ENCODE results near the gene IPO4.
A peak's percentile ranks its signal among the peaks of the same experiment; 100 is the strongest.
"Not testable (repeated sequence)": the region's sequence is repeated elsewhere in the genome, so short reads cannot be mapped to it uniquely, and the experiment has no call there.

The IPO4 gene

GRCh38 chr14:24215495-24216344, 27.1 kb upstream of the IPO4 start, which contains the start of gene MDP1:
TSS of gene MDP1 (minus strand) at chr14:24216066. CDS start at chr14:24215955, 111 bp downstream.
- peak; percentile 91 for DNase-seq (ENCODE audit: low spot score)

DNA sequence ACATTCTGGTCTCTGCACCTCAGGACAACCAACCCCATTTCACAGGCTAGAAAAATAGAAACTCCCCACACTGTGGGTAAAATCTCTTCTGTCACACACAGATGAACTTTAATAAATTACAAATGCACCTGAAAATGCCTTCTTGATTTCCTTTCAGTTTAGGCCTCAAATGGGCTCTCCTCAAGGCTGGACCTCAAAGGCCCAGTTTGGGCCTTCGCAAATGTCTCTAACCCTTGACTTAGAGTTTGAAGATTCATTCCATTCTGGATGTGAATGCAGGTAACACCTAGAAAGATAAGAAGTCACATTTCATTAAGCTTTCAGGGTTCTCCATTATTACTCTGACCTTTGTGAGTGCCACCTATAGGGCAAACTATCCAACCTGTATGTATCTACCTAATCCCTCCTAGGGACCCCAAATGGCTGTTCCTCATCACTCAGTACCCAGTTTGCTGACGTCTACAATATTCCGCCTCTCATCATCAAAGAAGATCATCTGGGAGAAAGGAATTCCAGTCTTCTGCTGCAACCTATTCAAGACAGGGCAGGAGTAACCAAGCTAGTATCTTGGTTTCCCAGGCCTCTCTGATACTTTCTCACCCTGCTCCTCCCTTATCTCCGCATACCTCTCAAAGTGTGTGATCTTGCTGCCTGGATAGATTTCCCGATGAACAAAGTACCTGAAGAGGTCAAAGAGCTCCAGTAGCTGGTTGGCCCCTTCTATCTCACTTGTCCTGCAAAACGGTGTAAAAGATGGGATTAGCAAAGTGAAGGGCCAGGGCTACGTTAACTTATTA, 25.4 kb upstream of the IPO4 start:
- DNase-seq (ENCODE audit: low spot score) = no peak

DNA sequence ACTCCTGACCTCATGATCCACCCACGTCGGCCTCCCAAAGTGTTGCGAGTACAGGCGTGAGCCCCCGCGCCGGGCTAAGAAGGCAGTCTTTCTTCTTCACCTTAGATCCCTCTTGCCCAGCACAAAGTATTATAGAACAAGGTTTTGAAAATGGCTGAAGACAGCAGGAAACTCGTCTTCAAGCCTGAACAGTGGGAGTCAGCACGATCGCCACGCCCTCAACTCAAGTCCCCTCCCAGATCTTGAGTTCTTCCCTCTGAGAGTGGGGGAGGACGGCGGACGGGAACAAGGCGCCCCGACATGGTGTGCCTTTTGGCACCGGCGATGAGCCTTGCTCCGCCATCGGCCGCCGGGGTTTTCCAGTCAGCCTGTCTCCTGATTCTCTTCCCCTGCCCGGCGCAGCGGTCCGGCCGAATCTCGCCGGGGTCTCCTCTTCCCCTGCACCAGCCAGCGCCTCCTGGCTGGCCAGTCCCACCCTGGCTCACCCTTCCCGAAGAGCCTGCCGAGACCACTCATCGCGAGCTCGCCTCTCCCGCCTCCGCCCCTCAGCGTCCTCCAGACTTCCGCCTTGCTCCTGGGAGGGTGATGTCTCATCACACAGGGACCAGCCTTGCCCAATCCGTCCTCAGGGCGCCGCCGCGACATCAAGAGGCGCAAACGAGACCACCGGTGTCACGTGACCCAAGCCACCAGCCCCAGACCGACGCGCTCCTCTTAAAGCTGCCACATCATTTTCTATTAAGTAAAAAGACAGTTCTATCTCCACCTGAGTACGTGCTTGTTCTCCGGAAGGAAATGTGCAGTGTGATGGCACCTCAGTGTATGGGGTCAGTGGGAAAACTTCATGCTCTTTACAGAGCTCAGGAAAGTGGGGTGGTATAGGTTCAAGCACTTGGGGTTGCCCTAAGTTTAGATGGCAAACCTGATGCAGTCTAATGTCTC, 24.6 kb upstream of the IPO4 start, which contains the start of gene CHMP4A:
Gene CHMP4A (minus strand): TSS at position 565 of the 942 bp plus-strand sequence. CDS start 49 bp downstream, at position 516.
- peak; percentile 97 for DNase-seq (ENCODE audit: low spot score)

GRCh38 chr14:24211311-24211710, 22.7 kb upstream of the IPO4 start:
- no peak for DNase-seq (ENCODE audit: low spot score)

DNA sequence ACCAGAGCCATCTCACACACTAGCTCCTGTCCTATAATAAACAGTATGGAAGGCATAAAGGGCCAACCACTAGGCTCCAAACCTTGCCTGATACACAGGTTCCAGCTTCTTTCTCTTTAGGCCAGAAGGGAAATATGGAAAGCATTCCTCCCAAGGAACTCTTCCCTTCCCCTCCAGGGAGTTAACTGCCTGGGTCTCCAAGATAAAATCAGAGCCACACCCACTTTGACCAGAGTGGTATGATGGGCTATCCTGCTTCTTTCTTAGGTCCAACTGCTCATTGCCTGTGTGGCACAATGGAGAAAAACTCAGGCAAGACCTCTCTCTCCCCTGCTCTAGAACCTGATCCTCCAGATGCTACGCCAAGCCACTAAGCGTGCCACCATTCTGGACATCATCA, 19.0 kb upstream of the IPO4 start:
- no peak for DNase-seq (ENCODE audit: low spot score)

- DNase-seq (ENCODE audit: low spot score) = no peak
Observed at GRCh38 chr14:24207104-24207551, 18.5 kb upstream of the IPO4 start.

DNA sequence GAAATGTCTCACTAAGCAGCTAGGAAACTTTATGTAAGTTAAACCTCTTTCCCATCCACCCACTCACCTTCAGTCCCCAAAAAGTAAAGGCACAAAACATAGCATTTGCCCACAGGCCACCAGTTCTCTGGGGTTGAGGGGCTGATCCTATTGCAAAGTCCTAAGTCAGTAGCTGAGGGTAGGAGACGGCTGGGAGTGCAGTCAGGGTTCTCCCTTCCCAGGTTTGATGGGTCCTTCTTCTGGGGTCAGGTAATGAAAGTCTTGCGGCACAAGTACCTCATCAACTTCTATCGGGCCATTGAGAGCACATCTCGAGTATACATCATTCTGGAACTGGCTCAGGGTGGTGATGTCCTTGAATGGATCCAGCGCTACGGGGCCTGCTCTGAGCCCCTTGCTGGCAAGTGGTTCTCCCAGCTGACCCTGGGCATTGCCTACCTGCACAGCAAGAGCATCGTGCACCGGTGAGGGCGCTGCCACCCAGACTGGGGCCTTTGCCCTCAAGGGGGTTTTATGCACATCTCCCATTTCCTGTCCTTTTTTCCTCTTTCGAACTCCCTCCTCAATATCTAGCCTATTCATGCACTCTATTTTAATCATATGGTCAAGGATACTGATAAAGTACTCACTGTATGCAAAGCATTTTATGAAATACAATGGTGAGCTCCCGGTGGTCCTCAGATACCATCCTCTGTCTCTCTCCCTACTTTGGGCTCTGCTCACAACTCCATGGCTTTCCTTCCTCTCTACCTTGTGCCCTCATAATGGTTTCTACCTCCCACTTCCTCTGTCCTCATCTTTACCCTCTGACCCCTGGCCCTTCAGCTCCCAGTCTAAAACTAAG, 17.9 kb upstream of the IPO4 start:
- no peak for DNase-seq (ENCODE audit: low spot score)

DNA sequence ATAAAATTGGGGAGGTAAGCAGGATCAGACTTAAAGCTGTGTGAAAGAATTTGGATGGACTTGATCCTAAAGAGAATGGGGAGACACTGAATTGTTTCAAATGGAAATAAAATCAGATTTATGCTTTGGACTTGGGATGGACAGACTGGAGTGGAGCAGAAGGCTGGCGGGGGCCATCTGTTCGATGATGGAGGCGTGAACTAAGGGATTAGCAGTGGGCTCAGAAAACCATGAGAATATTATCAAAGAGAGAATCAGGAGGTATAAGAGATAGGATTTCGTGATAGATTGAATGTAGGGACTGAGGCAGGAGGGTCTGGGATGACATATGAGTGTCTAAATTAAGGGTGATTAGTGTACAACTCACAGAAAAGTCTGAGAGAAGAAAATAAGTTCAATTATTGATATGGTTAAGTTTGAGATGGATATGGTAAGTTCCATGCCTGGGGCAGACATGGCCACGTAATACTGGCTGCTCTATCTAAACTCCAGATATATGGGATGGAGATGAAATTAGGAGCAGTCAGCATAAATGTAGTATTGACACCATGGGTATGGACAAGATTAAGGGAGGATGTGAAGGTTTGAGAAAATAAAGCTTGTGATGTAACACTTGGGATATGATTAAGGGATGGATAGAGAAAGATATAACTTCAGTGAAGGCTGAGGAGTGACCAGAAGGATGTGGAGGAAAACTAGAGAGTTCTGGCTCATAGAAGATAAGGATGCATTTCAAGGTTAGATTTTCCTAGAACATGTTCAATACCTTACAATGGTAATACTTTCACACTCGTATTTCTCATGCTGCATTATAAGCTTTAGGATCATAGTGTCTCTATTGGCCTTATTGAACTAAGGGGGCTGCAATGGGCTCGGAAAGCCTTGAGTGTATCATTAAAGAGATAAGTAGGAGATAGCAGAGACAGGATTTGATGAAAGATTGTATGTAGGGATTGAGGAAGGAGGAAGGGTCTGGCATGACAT, 15.8 kb upstream of the IPO4 start:
- DNase-seq (ENCODE audit: low spot score) = no peak

DNA sequence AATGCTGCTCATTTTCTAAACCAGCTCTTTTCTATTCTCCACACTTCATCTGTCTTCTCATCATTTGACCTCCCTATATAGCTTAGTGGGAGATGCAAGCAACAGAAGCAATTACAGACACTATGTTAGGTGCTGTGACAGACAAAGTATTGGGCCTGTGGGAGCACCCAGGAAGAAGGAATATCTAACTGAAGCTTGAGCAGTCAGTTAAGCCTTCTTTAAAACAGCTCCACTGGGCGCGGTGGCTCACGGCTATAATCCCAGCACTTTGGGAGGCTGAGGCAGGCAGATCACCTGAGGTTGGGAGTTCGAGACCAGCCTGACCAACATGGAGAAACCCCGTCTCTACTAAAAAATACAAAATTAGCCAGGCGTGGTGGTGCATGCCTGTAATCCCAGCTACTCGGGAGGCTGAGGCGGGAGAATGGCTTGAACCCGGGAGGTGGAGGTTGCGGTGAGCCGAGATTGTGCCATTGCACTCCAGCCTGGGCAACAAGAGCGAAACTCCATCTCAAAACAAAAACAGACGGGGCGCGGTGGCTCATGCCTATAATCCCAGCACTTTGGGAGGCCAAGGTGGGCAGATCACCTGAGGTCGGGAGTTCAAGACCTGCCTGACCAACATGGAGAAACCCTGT, 14.8 kb upstream of the IPO4 start:
- DNase-seq (ENCODE audit: low spot score) = not testable (repeated sequence)

GRCh38 chr14:24202538-24202937, 13.9 kb upstream of the IPO4 start:
- not testable (repeated sequence) for DNase-seq (ENCODE audit: low spot score)

DNA sequence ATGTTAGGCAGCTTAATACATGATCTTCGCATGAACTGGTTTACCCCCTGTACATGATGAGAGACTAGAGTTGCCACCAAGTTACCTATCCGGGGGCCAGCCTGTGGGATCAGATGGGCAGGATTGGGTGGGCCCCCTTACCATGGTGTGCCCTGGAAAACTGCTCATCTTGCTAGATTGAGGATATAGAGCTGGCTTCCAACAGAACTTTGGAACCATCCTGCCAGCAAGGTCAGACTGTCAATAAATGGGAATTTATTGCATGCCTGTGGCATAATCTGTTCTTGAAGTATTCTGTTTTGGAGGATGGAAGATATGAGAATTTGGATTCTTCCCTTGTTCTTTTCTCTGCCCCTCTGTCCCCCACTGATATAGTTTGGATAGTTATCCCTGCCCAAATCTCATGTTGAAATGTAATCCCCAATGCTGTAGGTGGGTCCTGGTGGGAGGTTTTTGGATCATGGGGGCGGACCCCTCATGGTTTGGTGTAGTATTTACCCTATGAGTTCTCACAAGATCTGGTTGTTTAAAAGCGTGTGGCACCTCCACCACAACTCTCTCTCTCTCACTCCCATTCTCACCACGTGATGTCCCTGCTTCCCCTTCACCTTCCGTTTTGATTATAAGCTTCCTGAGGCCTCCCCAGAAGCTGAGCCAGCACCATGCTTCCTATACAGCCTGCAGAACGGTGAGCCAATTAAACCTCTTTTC, 10.4 kb upstream of the IPO4 start:
- no peak for DNase-seq (ENCODE audit: low spot score)

DNA sequence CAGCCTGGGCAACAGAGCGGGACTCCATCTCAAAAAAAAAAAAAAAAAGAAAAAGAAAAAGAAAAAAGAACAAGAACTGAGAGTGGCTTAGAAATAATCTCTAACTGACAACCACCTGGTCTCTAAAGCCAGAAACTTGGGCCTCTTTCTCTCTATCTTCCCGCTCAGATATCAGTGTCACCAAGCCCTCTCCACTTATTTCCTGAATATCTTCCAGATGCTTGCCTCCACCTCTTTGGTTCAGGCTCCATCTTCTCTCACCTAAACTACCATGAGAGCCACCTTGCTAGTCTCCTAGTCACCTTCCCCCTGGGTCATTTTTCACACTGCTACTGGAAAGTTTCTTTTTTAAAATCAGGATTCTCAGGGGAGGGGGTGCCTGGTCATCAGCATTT, 8.4 kb upstream of the IPO4 start:
- no peak for DNase-seq (ENCODE audit: low spot score)

DNA sequence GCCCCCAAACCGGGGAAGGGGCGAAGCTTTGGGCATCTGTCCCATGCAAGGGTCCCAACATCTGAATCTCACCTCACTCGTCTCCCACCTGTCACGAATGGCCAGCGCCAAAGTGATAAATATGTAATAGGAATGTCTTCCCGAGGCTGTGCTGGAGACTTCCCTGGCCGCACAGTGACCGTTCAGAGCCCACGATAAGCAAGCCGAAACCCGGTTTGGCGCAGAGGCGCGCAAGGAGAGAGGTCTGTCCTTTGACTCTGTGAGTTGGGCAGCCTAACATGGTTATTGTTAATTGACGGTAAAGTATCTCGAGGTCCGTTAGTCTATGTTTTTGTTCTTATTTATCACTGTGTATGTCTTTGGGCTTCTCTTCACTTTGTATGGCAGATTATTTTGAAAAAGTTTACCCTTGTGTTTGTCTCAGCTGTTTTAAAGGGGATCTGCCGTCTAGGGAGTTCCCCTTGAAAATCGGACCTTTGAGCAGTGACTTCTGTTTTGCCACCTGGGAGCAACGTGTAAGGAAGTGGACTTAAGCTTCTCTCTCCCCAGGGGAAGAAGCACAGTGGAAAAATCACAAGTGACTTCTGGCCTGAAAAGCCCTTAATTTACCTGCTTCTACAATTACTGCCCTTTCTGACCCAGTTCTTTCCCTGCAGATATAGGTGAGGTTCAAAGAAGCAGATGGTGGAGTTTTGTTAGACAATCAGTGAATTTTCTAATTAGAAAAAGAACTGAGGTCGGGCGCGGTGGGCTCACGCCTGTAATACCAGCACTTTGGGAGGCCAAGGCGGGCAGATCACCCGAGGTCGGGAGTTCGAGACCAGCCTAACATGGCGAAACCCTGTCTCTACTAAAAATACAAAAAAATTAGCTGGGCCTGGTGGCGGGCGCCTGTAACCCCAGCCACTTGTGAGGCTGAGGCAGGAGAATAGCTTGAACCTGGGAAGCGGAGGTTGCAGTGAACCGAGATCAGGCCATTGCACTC, 7.7 kb upstream of the IPO4 start:
- peak; percentile 47 for DNase-seq (ENCODE audit: low spot score)

- DNase-seq (ENCODE audit: low spot score) = peak; percentile 94
Observed at GRCh38 chr14:24195186-24196070, 6.8 kb upstream of the IPO4 start, which contains the start of gene TM9SF1. TSS of gene TM9SF1 (minus strand) at chr14:24195441. CDS start at chr14:24195019, 422 bp downstream.

- DNase-seq (ENCODE audit: low spot score) = no peak
Observed at GRCh38 chr14:24194873-24195185, 6.2 kb upstream of the IPO4 start.

DNA sequence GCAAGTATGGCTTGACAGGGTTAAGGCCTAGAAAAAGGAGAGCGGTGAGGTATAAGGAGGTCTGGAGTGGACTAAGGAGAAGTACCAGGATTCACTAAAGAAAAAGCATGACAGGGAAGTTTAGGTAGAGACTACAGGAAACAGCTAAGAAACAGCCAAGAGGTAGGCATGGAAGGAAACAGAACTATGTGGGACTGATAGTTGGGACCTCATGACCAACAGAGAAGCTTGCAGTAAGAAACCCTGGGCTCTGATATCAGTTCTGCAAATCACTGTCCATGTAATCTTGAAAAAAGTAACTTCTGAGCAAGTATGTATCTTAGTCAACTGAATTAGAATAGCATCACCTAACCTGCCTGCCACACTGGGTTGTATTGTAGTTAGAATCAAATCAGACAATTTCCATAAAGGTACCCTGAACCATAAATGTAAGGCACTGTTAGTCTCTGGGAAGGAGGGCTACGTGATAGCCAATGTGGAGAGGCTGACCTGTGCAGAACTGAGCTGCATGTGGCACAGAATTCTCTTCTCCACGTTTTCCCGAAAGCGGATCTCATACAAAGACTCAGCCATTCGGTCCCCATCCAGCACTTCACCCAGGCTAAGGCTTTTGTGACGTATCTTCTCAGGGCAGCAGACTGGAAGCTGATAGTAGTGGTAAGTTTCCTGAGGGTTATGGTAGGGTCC, 5.7 kb upstream of the IPO4 start:
- no peak for DNase-seq (ENCODE audit: low spot score)

All from GM03348 (cell line).